Neuronal stem cell (in vitro differentiated cells): Measurements from ENCODE around the gene SLC8A1.

Experiments
- DNase-seq: peaks from one replicate; pipeline ENCODE4 v3.0.0-alpha.2; 2013; ENCODE audit warnings: low spot score
- H2AFZ ChIP-seq: one replicate; pipeline ENCODE4 v1.6.1; 2013; ENCODE audit warnings: mild to moderate bottlenecking, low read length, inconsistent platforms
- H2AK5ac ChIP-seq: 2 replicates; pipeline ENCODE4 v1.6.1; 2013; ENCODE audit warnings: low read depth, mild to moderate bottlenecking, inconsistent platforms, low read length, moderate library complexity, mixed read lengths
- H2BK120ac ChIP-seq: 2 replicates; pipeline ENCODE4 v1.6.1; 2013; ENCODE audit warnings: low read depth, mild to moderate bottlenecking, inconsistent platforms, low read length, moderate library complexity, mixed read lengths
- H2BK12ac ChIP-seq: one replicate; pipeline ENCODE4 v1.6.1; 2013; ENCODE audit warnings: low read length, inconsistent platforms
- H2BK15ac ChIP-seq: 2 replicates; pipeline ENCODE4 v1.6.1; 2013; ENCODE audit warnings: mild to moderate bottlenecking, low read length, inconsistent platforms, mixed read lengths
- H2BK5ac ChIP-seq: one replicate; pipeline ENCODE4 v1.6.1; 2013; ENCODE audit warnings: inconsistent platforms, mild to moderate bottlenecking, low read length, moderate library complexity
- H3K14ac ChIP-seq: one replicate; pipeline ENCODE4 v1.6.1; 2013; ENCODE audit warnings: low read length, inconsistent platforms
- H3K18ac ChIP-seq: 2 replicates; pipeline ENCODE4 v1.6.1; 2013; ENCODE audit warnings: low read length, inconsistent platforms
- H3K23ac ChIP-seq: 2 replicates; pipeline ENCODE4 v1.6.1; 2013; ENCODE audit warnings: low read depth, mild to moderate bottlenecking, mixed read lengths, low read length, inconsistent platforms; ENCODE audit not compliant: poor library complexity
- H3K27ac ChIP-seq: replicated peaks from 3 replicates; pipeline ENCODE4 v1.5.1; 2013; ENCODE audit warnings: low read length, inconsistent platforms
- H3K27me3 ChIP-seq, 3 experiments: 2 replicates each; pipeline ENCODE4 v1.6.1; 2013; ENCODE audit warnings: low read length in 3 of 3, mild to moderate bottlenecking in 2 of 3, inconsistent platforms in 1 of 3, low read depth in 1 of 3, mixed read lengths in 1 of 3, moderate library complexity in 1 of 3; ENCODE audit not compliant: control insufficient read depth in 3 of 3, insufficient read depth in 3 of 3
- H3K36me3 ChIP-seq, 2 donors: replicated peaks in 1 of 2; 2 replicates each; pipeline ENCODE4 v1.6.1; 2013; ENCODE audit warnings: low read length in 2 of 2; ENCODE audit not compliant: control insufficient read depth in 2 of 2, insufficient read depth in 2 of 2
- H3K4ac ChIP-seq: 2 replicates; pipeline ENCODE4 v1.6.1; 2013; ENCODE audit warnings: inconsistent platforms, mild to moderate bottlenecking, low read length, moderate library complexity
- H3K4me1 ChIP-seq, 2 donors: 1 replicate in 1 of 2; 2 replicates in 1 of 2; pipeline ENCODE4 v1.6.1; 2013; ENCODE audit warnings: low read length in 2 of 2, low read depth in 1 of 2; ENCODE audit not compliant: control insufficient read depth in 2 of 2, insufficient read depth in 1 of 2
- H3K4me2 ChIP-seq: one replicate; pipeline ENCODE4 v1.6.1; 2013; ENCODE audit warnings: mild to moderate bottlenecking, low read length, inconsistent platforms; ENCODE audit not compliant: insufficient read depth, poor library complexity, severe bottlenecking
- H3K4me3 ChIP-seq, 2 donors: 2 replicates each; pipeline ENCODE4 v1.5.1; 2013; ENCODE audit warnings: low read length in 2 of 2, mild to moderate bottlenecking in 2 of 2, inconsistent platforms in 1 of 2, moderate library complexity in 1 of 2
- H3K79me1 ChIP-seq: one replicate; pipeline ENCODE4 v1.6.1; 2013; ENCODE audit warnings: low read depth, mild to moderate bottlenecking, inconsistent platforms, low read length, moderate library complexity
- H3K9ac ChIP-seq: one replicate; pipeline ENCODE4 v1.6.1; 2013; ENCODE audit warnings: mild to moderate bottlenecking, low read depth, low read length, inconsistent platforms; ENCODE audit not compliant: poor library complexity
- H3K9me3 ChIP-seq, 2 donors: replicated peaks in 1 of 2; 2 replicates each; pipeline versions ENCODE3 to v1.6.1; 2013; ENCODE audit warnings: low read length in 2 of 2, mild to moderate bottlenecking in 2 of 2, inconsistent platforms in 1 of 2, low read depth in 1 of 2, mixed read lengths in 1 of 2, moderate library complexity in 1 of 2; ENCODE audit not compliant: control insufficient read depth in 2 of 2, insufficient read depth in 1 of 2
- H4K8ac ChIP-seq: one replicate; pipeline ENCODE4 v1.6.1; 2013; ENCODE audit warnings: low read depth, mild to moderate bottlenecking, inconsistent platforms, low read length, moderate library complexity
- H4K91ac ChIP-seq: one replicate; pipeline ENCODE4 v1.6.1; 2013; ENCODE audit warnings: low read length, low read depth, mild to moderate bottlenecking, inconsistent platforms; ENCODE audit not compliant: poor library complexity
- WGBS, 2 donors: extraction: QIAGEN DNeasy Blood & Tissue Kit; methylation state at CpG; one replicate each; pipeline ENCODE4 v1.1.7; 2013; ENCODE audit warnings: missing lambda C conversion rate in 2 of 2, mixed read lengths in 1 of 2; ENCODE audit not compliant: insufficient read length in 2 of 2, insufficient replicate concordance in 1 of 2; ENCODE audit errors: extremely low coverage in 2 of 2; 5-methylcytosine and 5-hydroxymethylcytosine counted together

The SLC8A1 gene

GRCh38 chr2:40404517-40404916 lies 47.4 kb downstream of the SLC8A1 start:
- Histone ChIP-seq H2BK120ac (no peak overlapping the region), H3K36me3 (no peaks in the 10 kb centered on the region), H3K4me1 (peaks cover 0 to 6% of the 10 kb centered on the region in 2 donors), H2AFZ (no peak overlapping the region), H3K4me2 (no peak overlapping the region), H3K79me1 (no peaks in the 10 kb centered on the region), H3K27me3 (no peaks in the 10 kb centered on the region), H4K8ac (no peak overlapping the region), H3K9me3 (no peaks in the 10 kb centered on the region), H4K91ac (no peak overlapping the region), H3K27ac (no peak overlapping the region), H3K23ac (no peak overlapping the region), H2AK5ac (no peak overlapping the region), H2BK5ac (no peak overlapping the region), H3K18ac (no peak overlapping the region), H3K9ac (no peak overlapping the region), H3K4me3 (no peak overlapping the region), H2BK15ac (no peak overlapping the region), H3K4ac (no peak overlapping the region), H3K14ac (no peak overlapping the region), H2BK12ac (no peak overlapping the region)
- no CpG with 5 or more reads among the region's 4 CpGs for WGBS, 2 donors
- DNase-seq: no peak

- Histone ChIP-seq H4K8ac (no peak overlapping the region), H3K9me3 (peaks cover 0 to 2% of the 10 kb centered on the region in 2 donors), H4K91ac (no peak overlapping the region), H3K27me3 (no peaks in the 10 kb centered on the region), H2AFZ (no peak overlapping the region), H3K23ac (no peak overlapping the region), H3K79me1 (no peaks in the 10 kb centered on the region), H2BK15ac (no peak overlapping the region), H2BK120ac (no peak overlapping the region), H3K27ac (no peak overlapping the region), H3K36me3 (no peaks in the 10 kb centered on the region), H3K4me2 (no peak overlapping the region), H3K4me1 (peaks cover 0 to 6% of the 10 kb centered on the region in 2 donors), H3K9ac (no peak overlapping the region), H3K14ac (no peak overlapping the region), H3K4ac (no peak overlapping the region), H2BK12ac (no peak overlapping the region), H2BK5ac (no peak overlapping the region), H3K18ac (no peak overlapping the region), H3K4me3 (no peak overlapping the region), H2AK5ac (no peak overlapping the region)
- WGBS, 2 donors: no CpG with 5 or more reads among the region's 4 CpGs
- DNase-seq: no peak
Measured at GRCh38 chr2:40403233-40403836, 48.6 kb downstream of the SLC8A1 start.

GRCh38 chr2:40401896-40402295 lies 50.0 kb downstream of the SLC8A1 start:
- no peaks in the 10 kb centered on the region for H3K79me1 ChIP-seq
- no peaks in the 10 kb centered on the region for H3K27me3 ChIP-seq
- H3K4me3 ChIP-seq: no peak overlapping the region
- H3K14ac ChIP-seq: no peak overlapping the region
- no peaks in the 10 kb centered on the region for H3K36me3 ChIP-seq
- H2BK120ac ChIP-seq: no peak overlapping the region
- peaks cover 0 to 6% of the 10 kb centered on the region in 2 donors for H3K4me1 ChIP-seq
- peaks cover 0 to 5% of the 10 kb centered on the region in 2 donors for H3K9me3 ChIP-seq
- no peak overlapping the region for H3K27ac ChIP-seq
- H3K18ac ChIP-seq: no peak overlapping the region
- no peak overlapping the region for H2BK12ac ChIP-seq
- no peak overlapping the region for H2AFZ ChIP-seq
- no peak overlapping the region for H2AK5ac ChIP-seq
- H3K4me2 ChIP-seq: no peak overlapping the region
- H4K91ac ChIP-seq: no peak overlapping the region
- H4K8ac ChIP-seq: no peak overlapping the region
- H2BK15ac ChIP-seq: no peak overlapping the region
- WGBS, 2 donors: no CpG with 5 or more reads among the region's 3 CpGs
- no peak overlapping the region for H3K9ac ChIP-seq
- H2BK5ac ChIP-seq: no peak overlapping the region
- no peak for DNase-seq
- no peak overlapping the region for H3K4ac ChIP-seq
- no peak overlapping the region for H3K23ac ChIP-seq

- Histone ChIP-seq H3K18ac (no peak overlapping the region), H3K23ac (no peak overlapping the region), H3K27me3 (no peaks in the 10 kb centered on the region), H3K9ac (no peak overlapping the region), H3K4me3 (no peak overlapping the region), H2BK15ac (no peak overlapping the region), H3K4me1 (peaks cover 0 to 8% of the 10 kb centered on the region in 2 donors), H3K9me3 (peaks cover 0 to 5% of the 10 kb centered on the region in 2 donors), H4K91ac (no peak overlapping the region), H2BK120ac (no peak overlapping the region), H3K4ac (no peak overlapping the region), H4K8ac (no peak overlapping the region), H3K79me1 (no peaks in the 10 kb centered on the region), H3K27ac (peak overlapping the region; percentile 9), H3K36me3 (no peaks in the 10 kb centered on the region), H2AK5ac (no peak overlapping the region), H2BK5ac (no peak overlapping the region), H2BK12ac (no peak overlapping the region), H2AFZ (peak overlapping the region; percentile 47), H3K4me2 (no peak overlapping the region), H3K14ac (no peak overlapping the region)
- DNase-seq: no peak
- WGBS, 2 donors: no CpG with 5 or more reads among the region's 3 CpGs
Measured at GRCh38 chr2:40400336-40400953, 51.4 kb downstream of the SLC8A1 start.
